SK-N-SH (cell line): ENCODE measurements around the gene DNAJB7. TPM values are rescaled to one million over a fixed set of nuclear protein-coding genes. Genes with fewer than 3 reads are reported as not detected.

ENCODE experiments used
- CTCF ChIA-PET: fragments of 300-600, 350-600 bp; formaldehyde crosslinking; extraction: SDS; loops from one replicate; lab custom pipeline; 2021; lab: Yijun Ruan, JAX
- POLR2A ChIA-PET: fragments of 350-600 bp; sonication (Branson Sonifier 250); formaldehyde crosslinking; extraction: SDS; loops from one replicate; lab custom pipeline; 2020; ENCODE audit warnings: antibody characterized with exemption, inconsistent platforms; lab: Yijun Ruan, JAX
- DNase-seq: peaks from one replicate; pipeline ENCODE4 v3.0.0; 2012
- H2AFZ ChIP-seq: fragments of 200-600 bp; sonication (generic); 2 replicates; pipeline ENCODE4 v1.8.1; 2016; ENCODE audit warnings: antibody characterized with exemption, mild to moderate bottlenecking, low read depth
- H3F3A ChIP-seq: fragments of 200-600 bp; sonication (generic); replicated peaks from 2 replicates; pipeline ENCODE3; 2016; ENCODE audit warnings: antibody characterized with exemption, mild to moderate bottlenecking; ENCODE audit not compliant: insufficient read depth
- H3K27ac ChIP-seq, 2 experiments: fragments of 200-500 bp in 1 of 2; fragments of 200-600 bp in 1 of 2; sonication (Bioruptor generic) in 1 of 2; sonication (generic), shearing (Covaris generic) in 1 of 2; 2 replicates each; pipeline versions ENCODE4 v1.5.1 to v1.6.1; 2014 to 2016; ENCODE audit warnings: low read depth in 2 of 2, inconsistent platforms in 1 of 2, low read length in 1 of 2, mild to moderate bottlenecking in 1 of 2, mixed read lengths in 1 of 2
- H3K27me3 ChIP-seq: fragments of 200-600 bp; sonication (generic), shearing (Covaris generic); 2 replicates; pipeline ENCODE4 v1.6.1; 2016; ENCODE audit warnings: mixed run types; ENCODE audit not compliant: insufficient read depth
- H3K36me3 ChIP-seq, 2 experiments: fragments of 200-500 bp in 1 of 2; fragments of 200-600 bp in 1 of 2; sonication (Bioruptor generic) in 1 of 2; sonication (generic) in 1 of 2; replicated peaks in 1 of 2; 2 replicates each; pipeline versions ENCODE3 to v1.5.1; 2014 to 2016; ENCODE audit warnings: low read length in 1 of 2, mild to moderate bottlenecking in 1 of 2; ENCODE audit not compliant: insufficient read depth in 2 of 2, control insufficient read depth in 1 of 2
- H3K4me1 ChIP-seq, 2 experiments: fragments of 200-500 bp in 1 of 2; fragments of 200-600 bp in 1 of 2; sonication (Bioruptor generic) in 1 of 2; sonication (generic), shearing (Covaris generic) in 1 of 2; 2 replicates each; pipeline versions ENCODE4 v1.5.1 to v1.6.1; 2014 to 2016; ENCODE audit warnings: low read depth in 1 of 2, low read length in 1 of 2, mixed run types in 1 of 2; ENCODE audit not compliant: insufficient read depth in 2 of 2, control insufficient read depth in 1 of 2
- H3K4me2 ChIP-seq: fragments of 200-600 bp; sonication (generic), shearing (Covaris generic); 2 replicates; pipeline ENCODE4 v1.6.1; 2017; ENCODE audit warnings: mixed run types
- H3K4me3 ChIP-seq, 2 experiments: fragments of 200-500 bp in 1 of 2; fragments of 200-600 bp in 1 of 2; sonication (Bioruptor generic) in 1 of 2; sonication (generic), shearing (Covaris generic) in 1 of 2; 2 replicates each; pipeline versions ENCODE4 v1.5.1 to v1.8.1; 2014 to 2016; ENCODE audit warnings: low read depth in 2 of 2, inconsistent platforms in 1 of 2, low read length in 1 of 2, mild to moderate bottlenecking in 1 of 2, mixed read lengths in 1 of 2, moderate library complexity in 1 of 2
- H3K79me2 ChIP-seq: fragments of 200-600 bp; sonication (generic); 2 replicates; pipeline ENCODE4 v1.8.1; 2017; ENCODE audit warnings: mild to moderate bottlenecking; ENCODE audit not compliant: insufficient read depth
- H3K9ac ChIP-seq: fragments of 200-600 bp; sonication (generic); 2 replicates; pipeline ENCODE4 v1.6.1; 2017; ENCODE audit warnings: mixed run types
- H3K9me2 ChIP-seq: fragments of 200-600 bp; sonication (generic); 2 replicates; pipeline ENCODE4 v1.6.1; 2017; ENCODE audit warnings: mixed run types
- H3K9me3 ChIP-seq: fragments of 200-600 bp; sonication (generic); 2 replicates; pipeline ENCODE4 v1.6.1; 2017; ENCODE audit warnings: mixed run types, mild to moderate bottlenecking, moderate library complexity
- H4K20me1 ChIP-seq: fragments of 200-600 bp; sonication (generic); 2 replicates; pipeline ENCODE4 v1.6.1; 2017; ENCODE audit warnings: mild to moderate bottlenecking, mixed run types; ENCODE audit not compliant: insufficient read depth
- GATA2 ChIP-seq: sonication (generic); formaldehyde crosslinking; IDR thresholded peaks from 2 replicates; pipeline ENCODE4 v1.5.0; 2020; ENCODE audit warnings: mild to moderate bottlenecking, missing genetic modification reagents
- NFIC ChIP-seq: IDR thresholded peaks from 2 replicates; pipeline ENCODE4 v1.4.0; 2012; ENCODE audit warnings: borderline replicate concordance
- RCOR1 ChIP-seq: fragments of 150-350 bp; IDR thresholded peaks from 2 replicates; pipeline ENCODE4 v1.6.1; 2017; ENCODE audit warnings: antibody characterized with exemption, low read length
- REST ChIP-seq: IDR thresholded peaks from 2 replicates; pipeline ENCODE4 v1.6.1; 2012; ENCODE audit warnings: mild to moderate bottlenecking, low read depth, low read length, moderate library complexity
- RFX5 ChIP-seq: IDR thresholded peaks from 2 replicates; pipeline ENCODE4 v1.6.1; 2012; ENCODE audit warnings: mild to moderate bottlenecking, improper control_type of control experiment, low read length
- SIN3A ChIP-seq: IDR thresholded peaks from 2 replicates; pipeline ENCODE4 v1.6.1; 2012; ENCODE audit warnings: low read depth, mild to moderate bottlenecking, low read length, moderate library complexity, borderline replicate concordance
- TCF12 ChIP-seq: IDR thresholded peaks from 2 replicates; pipeline ENCODE4 v1.4.0; 2012
- WGBS: methylation state at CpG from one replicate; pipeline ENCODE4 v1.1.6; 2017; ENCODE audit warnings: low lambda C conversion rate; 5-methylcytosine and 5-hydroxymethylcytosine counted together
- polyA plus RNA-seq, 3 experiments: library from polyadenylated mRNA; depleted of rRNA; stranded (reverse); fragments of >200 nt; gene quantifications; 2 replicates each; pipeline ENCODE4 v1.2.3, GENCODE V29; 2012
- small RNA-seq, 7 experiments: library from RNA; depleted of rRNA; stranded (forward); fragments of <200 nt; gene quantifications; one replicate each; pipeline ENCODE3, GENCODE V24; 2012

Gene DNAJB7
- polyA plus RNA-seq, 1 of the 3 experiments (the other 2 are of a cell fraction) = not detected

GRCh38 chr22:40817737-40818136, 44.2 kb downstream of the DNAJB7 start:
- no peak for DNase-seq
- H2AFZ ChIP-seq = no peak overlapping the region
- H3K36me3 ChIP-seq = peaks cover 0 to 4% of the 10 kb centered on the region in 2 experiments
- TF ChIP-seq RFX5 (no peak), REST (no peak), GATA2 (CRISPR knock-in tag) (no peak)
- H3K27me3 ChIP-seq = no peaks in the 10 kb centered on the region
- H3K79me2 ChIP-seq = peaks cover 48% of the 10 kb centered on the region
- 72% methylated on average over 4 of the region's 4 CpGs for WGBS
- H3K4me1 ChIP-seq = peaks cover 0 to 5% of the 10 kb centered on the region in 2 experiments; a peak in 2 of 4 replicates
- H3K9ac ChIP-seq = peak overlapping the region; percentile 85; the same call in 1 of the 2 replicates
- H3K4me2 ChIP-seq = peak overlapping the region; percentile 78
- ChIA-PET CTCF (no interaction called here), POLR2A (no interaction called here)
- no peaks in the 10 kb centered on the region for H4K20me1 ChIP-seq
- H3K9me2 ChIP-seq = no peaks in the 10 kb centered on the region
- no peak overlapping the region for H3K27ac ChIP-seq
- no peaks in the 10 kb centered on the region for H3K9me3 ChIP-seq
- peak overlapping the region; percentile 73 to 80 for H3K4me3 ChIP-seq
- peaks cover 5% of the 10 kb centered on the region for H3F3A ChIP-seq

GRCh38 chr22:40813912-40814315, 48.0 kb downstream of the DNAJB7 start:
- CTCF ChIA-PET = no interaction called here
- TF ChIP-seq NFIC = no peak
- no peak for TF ChIP-seq RCOR1
- TF ChIP-seq TCF12 = no peak
- no peak for TF ChIP-seq SIN3A
- TF ChIP-seq, all 33 proteins: peak for 0

More at GRCh38 chr22:40813912-40814315, 48.0 kb downstream of the DNAJB7 start:
- no peak overlapping the region for H3K4me2 ChIP-seq
- H3K4me3 ChIP-seq = no peak overlapping the region
- H3K9ac ChIP-seq = no peak overlapping the region
- H4K20me1 ChIP-seq = no peaks in the 10 kb centered on the region
- no peaks in the 10 kb centered on the region for H3K9me2 ChIP-seq
- H3K27ac ChIP-seq = no peak overlapping the region
- H3K36me3 ChIP-seq = no peaks in the 10 kb centered on the region
- H3K9me3 ChIP-seq = no peaks in the 10 kb centered on the region
- POLR2A ChIA-PET = no interaction called here
- peaks cover 66% of the 10 kb centered on the region for H3K79me2 ChIP-seq
- H3K4me1 ChIP-seq = peaks cover 0 to 5% of the 10 kb centered on the region in 2 experiments; a peak in 2 of 4 replicates
- H3K27me3 ChIP-seq = no peaks in the 10 kb centered on the region
- no peaks in the 10 kb centered on the region for H3F3A ChIP-seq
- no peak for DNase-seq
- no peak overlapping the region for H2AFZ ChIP-seq

Small RNAs within 50 kb of the gene (small RNA-seq; reads per million reads assigned to genes)
- 0 to 14.0 (median 3.3) reads per million in 7 experiments for gene MIR4766

Other genes starting within 250 kb of the DNAJB7 start
- 2.9 and 5.8 TPM in 2 replicates for gene MRTFA, start 225.4 kb downstream of the DNAJB7 start, polyA plus RNA-seq (2012; rRNA removed)
- 0.33 and 0.55 TPM in 2 replicates for gene MCHR1, start 182.6 kb downstream of the DNAJB7 start, polyA plus RNA-seq (2012; rRNA removed)
- gene SLC25A17, start 42.8 kb downstream of the DNAJB7 start, polyA plus RNA-seq (2012; rRNA removed) = 11.1 and 18.9 TPM in 2 replicates
- 66.0 and 72.3 TPM in 2 replicates for gene ST13, start 5.5 kb downstream of the DNAJB7 start, polyA plus RNA-seq (2012; rRNA removed)
- 8.6 and 10.7 TPM in 2 replicates for gene XPNPEP3, start 5.0 kb downstream of the DNAJB7 start, polyA plus RNA-seq (2012; rRNA removed)
- gene RBX1, start 89.3 kb upstream of the DNAJB7 start, polyA plus RNA-seq (2012; rRNA removed) = 51.2 and 53.7 TPM in 2 replicates
- 6.2 and 7.1 TPM in 2 replicates for gene EP300, start 230.5 kb upstream of the DNAJB7 start, polyA plus RNA-seq (2012; rRNA removed)